Right lobe of liver (tissue), 4 donors: ENCODE data around the gene SPON2.

ENCODE experiments used
- POLR2A ChIP-seq: fragments of 450-650 bp; IDR thresholded peaks from one replicate; pipeline ENCODE4 v1.6.1; 2017; ENCODE audit warnings: antibody characterized with exemption, mild to moderate bottlenecking
- TF ChIP-seq, protein P1 (sequence below), 4 donors: fragments of 200-600 bp in 3 of 4; fragments of 450-650 bp in 1 of 4; IDR thresholded peaks; one replicate each; pipeline versions ENCODE4 v1.5.1 to v1.8.0; 2016 to 2022; ENCODE audit warnings: antibody characterized with exemption in 4 of 4, mild to moderate bottlenecking in 2 of 4
- donor health status: DM: no; HTN: no; CAD: no.
- donor health status: DM: no; HTN: no; CAD: no.
- donor health status: DM: no; HTN: yes; CAD: no.

- TF ChIP-seq, protein P1, sequence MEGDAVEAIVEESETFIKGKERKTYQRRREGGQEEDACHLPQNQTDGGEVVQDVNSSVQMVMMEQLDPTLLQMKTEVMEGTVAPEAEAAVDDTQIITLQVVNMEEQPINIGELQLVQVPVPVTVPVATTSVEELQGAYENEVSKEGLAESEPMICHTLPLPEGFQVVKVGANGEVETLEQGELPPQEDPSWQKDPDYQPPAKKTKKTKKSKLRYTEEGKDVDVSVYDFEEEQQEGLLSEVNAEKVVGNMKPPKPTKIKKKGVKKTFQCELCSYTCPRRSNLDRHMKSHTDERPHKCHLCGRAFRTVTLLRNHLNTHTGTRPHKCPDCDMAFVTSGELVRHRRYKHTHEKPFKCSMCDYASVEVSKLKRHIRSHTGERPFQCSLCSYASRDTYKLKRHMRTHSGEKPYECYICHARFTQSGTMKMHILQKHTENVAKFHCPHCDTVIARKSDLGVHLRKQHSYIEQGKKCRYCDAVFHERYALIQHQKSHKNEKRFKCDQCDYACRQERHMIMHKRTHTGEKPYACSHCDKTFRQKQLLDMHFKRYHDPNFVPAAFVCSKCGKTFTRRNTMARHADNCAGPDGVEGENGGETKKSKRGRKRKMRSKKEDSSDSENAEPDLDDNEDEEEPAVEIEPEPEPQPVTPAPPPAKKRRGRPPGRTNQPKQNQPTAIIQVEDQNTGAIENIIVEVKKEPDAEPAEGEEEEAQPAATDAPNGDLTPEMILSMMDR (IDR thresholded peaks at IDR 0.05): no peak
- TF ChIP-seq POLR2A: no peak
These were observed 36.8 kb upstream of the SPON2 start for GRCh38 chr4:1208970-1209704.
